Vagina (tissue), 2 donors: ENCODE results near the gene CERK.

ENCODE experiments used
- POLR2AphosphoS5 ChIP-seq, 2 donors: sonication (generic); formaldehyde crosslinking; IDR thresholded peaks; one replicate each; pipeline ENCODE4 v1.9.0; 2017; ENCODE audit warnings: antibody characterized with exemption in 2 of 2, mild to moderate bottlenecking in 2 of 2, low read depth in 1 of 2; ENCODE audit not compliant: insufficient read depth in 1 of 2
- TF ChIP-seq, protein P1 (sequence below), 3 experiments: fragments of 450-650 bp in 2 of 3; fragments of 200-600 bp in 1 of 3; sonication (generic) in 1 of 3; IDR thresholded peaks; one replicate each; pipeline ENCODE4 v1.5.1; 2017 to 2019; ENCODE audit warnings: antibody characterized with exemption in 3 of 3, mild to moderate bottlenecking in 2 of 3, moderate library complexity in 2 of 3

DNA sequence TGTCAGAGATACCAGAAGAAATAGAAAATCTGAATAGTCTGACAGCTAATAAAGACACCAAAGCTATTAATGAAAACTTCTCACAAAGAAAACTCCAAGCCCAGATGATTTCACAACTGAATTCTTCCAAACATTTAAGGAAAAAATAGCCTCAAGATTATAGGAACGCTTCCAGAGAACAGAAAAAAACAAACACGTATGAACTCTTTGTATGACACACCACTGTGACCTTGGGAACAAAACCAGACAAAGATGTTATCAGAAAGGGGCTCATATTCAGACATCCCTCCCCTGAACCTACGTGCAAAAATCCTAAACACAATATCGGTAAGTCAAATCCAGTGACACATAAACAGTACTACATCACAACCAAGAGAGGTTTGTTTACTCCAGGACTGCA is 23.5 kb downstream of the CERK start:
- TF ChIP-seq, protein P1, sequence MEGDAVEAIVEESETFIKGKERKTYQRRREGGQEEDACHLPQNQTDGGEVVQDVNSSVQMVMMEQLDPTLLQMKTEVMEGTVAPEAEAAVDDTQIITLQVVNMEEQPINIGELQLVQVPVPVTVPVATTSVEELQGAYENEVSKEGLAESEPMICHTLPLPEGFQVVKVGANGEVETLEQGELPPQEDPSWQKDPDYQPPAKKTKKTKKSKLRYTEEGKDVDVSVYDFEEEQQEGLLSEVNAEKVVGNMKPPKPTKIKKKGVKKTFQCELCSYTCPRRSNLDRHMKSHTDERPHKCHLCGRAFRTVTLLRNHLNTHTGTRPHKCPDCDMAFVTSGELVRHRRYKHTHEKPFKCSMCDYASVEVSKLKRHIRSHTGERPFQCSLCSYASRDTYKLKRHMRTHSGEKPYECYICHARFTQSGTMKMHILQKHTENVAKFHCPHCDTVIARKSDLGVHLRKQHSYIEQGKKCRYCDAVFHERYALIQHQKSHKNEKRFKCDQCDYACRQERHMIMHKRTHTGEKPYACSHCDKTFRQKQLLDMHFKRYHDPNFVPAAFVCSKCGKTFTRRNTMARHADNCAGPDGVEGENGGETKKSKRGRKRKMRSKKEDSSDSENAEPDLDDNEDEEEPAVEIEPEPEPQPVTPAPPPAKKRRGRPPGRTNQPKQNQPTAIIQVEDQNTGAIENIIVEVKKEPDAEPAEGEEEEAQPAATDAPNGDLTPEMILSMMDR (IDR thresholded peaks at IDR 0.05), result no peak
- TF ChIP-seq POLR2AphosphoS5 (IDR thresholded peaks at IDR 0.05; ENCODE audit: insufficient read depth in 1 of 2, low read depth in 1 of 2), result no peak
